CD4-positive, alpha-beta T cell treated with Interleukin-21 for 1 hour (primary cell): ENCODE results near the gene DNAJB13.
"Not testable (repeated sequence)": the region's sequence is repeated elsewhere in the genome, so short reads cannot be mapped to it uniquely, and the experiment has no call there.

ENCODE experiments used
- DNase-seq: peaks from one replicate; pipeline ENCODE4 v3.0.0-alpha.2; 2020

DNAJB13 gene

GRCh38 chr11:73978576-73979086 lies 27.8 kb downstream of the DNAJB13 start:
- DNase-seq = no peak

DNA sequence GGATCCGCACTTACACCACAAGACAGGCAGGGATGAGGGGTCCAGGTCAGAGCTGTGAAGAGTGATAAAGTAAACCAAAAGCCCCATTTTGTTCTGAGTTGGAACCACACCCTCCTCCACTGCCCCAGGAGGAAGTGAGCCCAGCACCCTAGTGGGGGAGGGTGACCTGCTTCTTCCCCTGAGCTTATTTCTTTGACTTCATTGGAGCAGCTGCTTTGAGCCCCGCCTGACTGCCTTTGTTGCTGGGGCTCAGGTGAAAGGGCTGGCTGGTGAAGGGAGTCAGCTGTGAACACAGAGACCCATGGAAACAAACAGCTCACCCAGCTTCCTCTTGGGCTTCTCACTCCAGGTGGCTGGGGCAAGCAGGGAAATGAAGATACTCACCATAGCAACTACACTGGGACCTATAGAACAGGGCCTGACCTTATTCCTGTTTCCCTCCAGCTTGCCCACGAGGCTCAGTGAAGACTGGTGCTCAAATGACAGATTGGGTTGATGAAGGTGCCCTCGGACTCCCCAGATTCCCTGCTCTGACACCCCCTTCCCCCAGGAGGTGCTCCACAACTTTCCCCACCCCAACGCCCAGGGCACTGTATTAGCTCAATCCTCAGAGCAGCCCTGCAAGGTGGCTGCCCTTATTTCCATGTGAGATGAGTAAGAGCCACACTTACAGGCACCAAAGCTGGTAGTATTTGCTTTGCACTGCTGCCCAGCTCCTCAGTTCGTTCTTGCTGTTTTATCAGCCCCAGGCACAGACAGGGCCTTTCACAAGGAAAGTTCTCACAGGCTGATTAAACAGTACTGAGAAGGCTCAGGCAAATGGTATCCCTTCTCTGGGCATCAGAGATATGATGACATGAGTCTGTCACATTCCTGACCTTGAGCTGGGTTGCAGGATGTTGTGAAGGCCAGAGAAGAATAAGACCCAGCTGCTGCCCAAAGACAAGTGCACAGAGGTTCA lies 29.5 kb downstream of the DNAJB13 start:
- peak; percentile 91 for DNase-seq

DNA sequence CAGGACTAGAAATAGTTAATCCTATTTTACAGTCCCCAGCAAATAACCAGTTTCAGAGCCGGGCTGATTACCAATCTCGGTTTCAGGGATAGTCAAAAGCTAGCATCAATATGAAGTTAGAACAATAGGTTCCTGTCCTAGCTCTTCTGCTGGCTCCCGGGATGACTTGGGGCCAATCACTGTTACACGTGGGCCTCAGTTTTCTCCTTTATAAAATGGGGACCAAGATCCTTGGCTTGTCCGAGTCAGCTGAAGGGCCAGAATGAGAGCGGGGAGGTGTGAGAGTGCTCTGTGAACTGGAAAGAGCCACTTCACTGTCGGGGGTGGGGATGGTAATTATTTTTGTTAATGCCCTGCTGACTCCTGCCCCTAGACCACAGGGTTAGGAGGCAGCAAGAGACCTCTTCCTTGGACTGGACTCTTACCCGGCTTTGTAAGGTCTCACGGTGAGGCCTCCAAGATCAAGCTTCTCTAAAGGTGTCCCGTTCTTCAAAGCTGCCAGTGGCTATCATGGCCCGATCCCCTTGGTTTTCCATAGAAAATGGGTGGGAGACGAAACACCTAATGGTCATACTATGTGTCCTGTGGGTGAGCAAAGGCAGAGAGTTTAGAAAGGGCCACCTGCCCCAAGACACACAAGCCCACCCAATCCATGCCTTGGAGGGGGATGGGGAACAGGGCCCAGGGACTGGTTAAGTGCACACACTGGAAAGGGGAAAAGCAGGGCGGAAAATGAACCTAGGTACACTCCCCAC lies 30.4 kb downstream of the DNAJB13 start:
- DNase-seq = no peak

DNA sequence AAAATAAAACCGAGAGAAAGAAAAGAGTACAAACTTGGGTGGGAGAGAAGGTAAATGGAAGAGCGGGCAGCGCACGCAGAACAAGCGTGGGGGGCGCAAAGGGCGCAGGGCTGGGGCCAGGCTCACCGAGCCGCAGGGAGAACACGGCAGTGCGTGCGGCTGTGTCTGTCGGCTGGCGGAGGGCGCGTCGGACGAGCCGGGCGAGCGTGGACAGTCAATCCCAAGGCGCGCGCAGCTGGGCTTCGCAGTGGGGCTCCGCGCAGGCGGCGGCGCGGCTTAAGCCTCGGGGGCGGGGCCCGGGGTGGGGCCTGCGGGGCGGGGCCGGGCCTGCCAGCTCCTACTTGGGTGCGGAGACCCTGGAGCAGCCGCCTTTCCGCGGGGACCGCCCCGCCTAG lies 31.8 kb downstream of the DNAJB13 start, which contains the start of gene UCP2:
UCP2 (minus strand) TSS at position 249 of the 395 bp plus-strand sequence. CDS start 4,465 bp downstream, outside the sequence.
- DNase-seq = peak; percentile 88

- DNase-seq = peak; percentile 96
These were observed 32.3 kb downstream of the DNAJB13 start for GRCh38 chr11:73982990-73983740.

DNA sequence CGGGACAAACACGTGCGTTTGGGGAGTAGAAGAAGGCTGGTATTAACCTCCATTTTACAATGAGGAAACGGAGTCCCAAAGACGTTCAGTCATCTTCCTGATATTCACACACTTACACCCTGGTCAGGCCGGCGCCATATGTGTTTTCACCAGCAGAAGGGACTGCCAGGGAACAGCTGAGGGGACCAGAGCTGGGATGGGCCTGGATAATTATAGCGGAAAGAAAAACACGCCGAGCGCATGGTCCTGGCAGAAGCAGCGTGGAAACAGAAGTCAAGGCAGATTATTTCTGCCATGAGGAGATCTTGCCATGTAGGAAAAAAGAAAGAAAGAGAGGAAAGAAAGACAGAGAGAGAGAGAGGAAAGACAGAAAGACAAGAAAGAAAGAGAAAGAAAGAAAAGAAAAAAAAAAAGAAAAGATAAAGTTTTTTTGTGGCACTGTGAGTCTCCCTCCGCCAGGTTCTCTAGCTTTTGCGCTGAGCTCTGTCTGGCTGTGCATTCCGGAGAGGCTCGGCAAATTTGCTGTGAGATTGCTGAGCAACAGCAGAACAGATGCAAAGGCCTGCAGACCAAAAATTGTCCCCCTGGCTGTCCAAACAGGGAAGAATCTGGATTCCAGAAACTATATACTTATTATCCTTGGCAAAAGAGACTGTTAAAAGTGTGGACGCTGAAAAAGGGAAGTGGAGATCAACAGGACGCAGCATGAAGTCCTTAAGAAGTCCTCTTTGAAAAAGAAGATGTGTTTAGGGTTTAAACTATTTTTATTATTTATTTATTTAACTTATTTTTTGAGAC lies 33.1 kb downstream of the DNAJB13 start:
- DNase-seq = no peak

GRCh38 chr11:73985661-73986060 lies 34.8 kb downstream of the DNAJB13 start:
- DNase-seq = not testable (repeated sequence)

DNA sequence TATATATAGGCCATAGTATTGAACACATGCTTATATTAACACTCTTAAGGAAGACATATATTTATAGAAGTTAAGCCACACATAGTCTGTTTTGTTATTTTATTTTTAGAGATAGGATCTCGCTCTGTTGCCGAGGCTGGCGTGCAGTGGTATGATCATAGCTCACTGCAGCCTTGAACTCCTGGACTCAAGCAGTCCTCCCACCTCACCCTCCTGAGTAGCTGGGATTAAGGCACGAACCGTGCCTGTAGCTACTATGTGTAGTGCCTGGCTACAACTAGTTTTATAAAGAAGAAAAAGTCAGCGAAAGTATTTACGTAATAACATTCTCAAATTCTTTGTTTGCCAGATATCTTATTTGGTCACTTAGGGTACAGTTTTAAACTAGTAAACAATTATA lies 37.4 kb downstream of the DNAJB13 start:
- no peak for DNase-seq

GRCh38 chr11:73989156-73989555 lies 38.3 kb downstream of the DNAJB13 start:
- DNase-seq = no peak

DNA sequence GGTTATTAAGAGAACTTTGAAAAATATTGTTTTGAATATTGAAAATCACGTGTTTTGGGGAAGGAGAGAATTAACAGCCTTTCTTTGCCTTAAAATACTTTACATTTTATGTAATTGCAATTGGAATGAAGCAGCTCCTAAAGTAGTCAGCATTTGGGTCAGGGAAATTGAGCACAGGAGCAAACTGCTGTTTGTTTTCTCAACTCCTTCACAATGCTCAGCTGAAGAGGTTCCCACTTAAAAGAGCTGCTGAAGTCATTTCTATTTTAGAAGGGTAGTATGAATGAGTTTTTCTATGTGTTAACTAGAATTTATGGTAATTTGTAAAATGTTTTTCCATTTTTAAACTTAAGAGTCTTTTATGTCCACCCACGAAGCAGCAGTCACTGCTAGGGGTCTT lies 39.9 kb downstream of the DNAJB13 start:
- DNase-seq = no peak

DNA sequence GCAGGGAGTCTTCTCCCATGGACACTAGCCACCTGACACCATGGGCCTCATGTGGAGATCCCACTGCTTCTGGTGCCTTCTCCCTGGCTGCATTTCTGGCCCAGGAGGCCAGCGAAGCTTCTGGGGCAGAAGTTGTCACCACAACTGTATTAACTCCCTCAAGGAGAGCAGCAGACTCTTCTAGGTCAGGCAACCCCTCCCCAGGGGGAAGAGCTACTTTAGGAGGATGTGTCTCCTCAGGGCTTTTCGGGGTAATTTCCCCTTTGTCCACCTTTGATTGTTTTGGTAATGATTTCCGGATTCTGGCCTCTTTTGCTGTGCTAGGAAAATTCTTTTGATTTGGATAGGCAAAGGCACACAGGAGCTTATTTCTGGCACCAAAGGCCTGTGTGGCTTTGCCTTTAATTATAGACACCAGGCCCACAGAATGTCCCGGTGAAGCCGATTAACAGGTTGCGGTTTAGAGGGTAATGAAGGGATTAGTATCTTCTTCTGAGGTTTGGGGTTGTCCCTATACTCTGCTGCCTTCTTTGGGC lies 40.7 kb downstream of the DNAJB13 start:
- peak; percentile 47 for DNase-seq

- peak; percentile 88 for DNase-seq
These were observed 44.4 kb downstream of the DNAJB13 start for GRCh38 chr11:73995247-73995646.

GRCh38 chr11:73995731-73996130 lies 44.9 kb downstream of the DNAJB13 start:
- DNase-seq = peak; percentile 83

DNA sequence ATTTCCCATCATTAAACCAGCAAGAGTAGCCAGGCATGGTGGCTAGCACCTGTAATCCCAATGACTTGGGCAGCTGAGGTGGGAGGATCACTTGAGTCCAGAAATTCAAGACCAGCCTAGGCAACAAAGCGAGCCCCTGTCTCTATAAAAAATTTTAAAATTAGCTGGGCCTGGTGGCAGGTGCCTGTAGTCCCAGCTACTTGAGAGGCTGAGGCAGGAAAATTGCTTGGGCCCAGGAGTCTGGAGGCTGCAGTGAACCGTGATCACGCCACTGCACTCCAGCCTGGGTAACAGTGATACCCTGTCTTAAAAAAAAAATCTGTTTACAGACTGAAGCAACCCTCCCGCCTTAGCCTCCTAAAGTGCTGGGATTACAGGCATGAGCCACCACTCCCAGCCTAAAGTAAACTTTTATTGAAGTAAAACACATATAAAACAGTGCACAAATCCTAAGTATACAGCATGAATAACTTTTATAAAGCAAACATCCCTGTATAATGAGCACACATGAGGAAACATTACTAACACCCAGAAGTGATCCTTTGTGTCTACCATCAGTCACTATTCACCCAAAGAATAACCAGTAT lies 45.4 kb downstream of the DNAJB13 start:
- no peak for DNase-seq

DNA sequence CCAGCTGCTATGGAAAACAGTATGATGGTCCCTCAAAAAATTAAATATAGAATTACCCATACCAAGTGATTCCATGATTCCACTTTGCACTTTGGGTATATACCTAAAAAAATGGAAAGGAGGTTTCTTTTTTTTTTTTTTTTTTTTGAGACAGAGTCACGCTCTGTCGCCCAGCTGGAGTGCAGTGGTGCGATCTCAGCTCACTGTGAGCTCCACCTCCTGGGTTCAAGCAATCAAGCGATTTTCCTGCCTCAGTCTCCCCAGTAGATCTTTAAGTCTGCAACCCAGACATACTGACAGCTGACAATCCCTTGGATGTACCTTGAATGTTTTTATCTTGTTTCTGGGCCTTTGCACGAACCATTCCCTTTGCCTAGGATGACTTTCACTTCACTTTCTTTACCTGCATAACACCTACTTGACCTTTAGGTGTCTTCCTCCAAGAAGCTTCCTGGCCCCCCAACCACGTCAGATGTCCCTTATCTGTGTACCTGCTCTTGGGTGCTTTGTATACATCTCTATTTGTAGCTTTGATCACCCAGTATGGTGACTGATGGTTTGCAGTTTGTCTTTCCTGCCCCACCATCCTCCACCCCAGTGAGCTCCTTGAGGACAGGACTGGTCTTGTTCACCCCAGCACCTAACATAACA lies 46.4 kb downstream of the DNAJB13 start:
- DNase-seq = no peak

- no peak for DNase-seq
These were observed 48.2 kb downstream of the DNAJB13 start for GRCh38 chr11:73998846-73999575.

DNA sequence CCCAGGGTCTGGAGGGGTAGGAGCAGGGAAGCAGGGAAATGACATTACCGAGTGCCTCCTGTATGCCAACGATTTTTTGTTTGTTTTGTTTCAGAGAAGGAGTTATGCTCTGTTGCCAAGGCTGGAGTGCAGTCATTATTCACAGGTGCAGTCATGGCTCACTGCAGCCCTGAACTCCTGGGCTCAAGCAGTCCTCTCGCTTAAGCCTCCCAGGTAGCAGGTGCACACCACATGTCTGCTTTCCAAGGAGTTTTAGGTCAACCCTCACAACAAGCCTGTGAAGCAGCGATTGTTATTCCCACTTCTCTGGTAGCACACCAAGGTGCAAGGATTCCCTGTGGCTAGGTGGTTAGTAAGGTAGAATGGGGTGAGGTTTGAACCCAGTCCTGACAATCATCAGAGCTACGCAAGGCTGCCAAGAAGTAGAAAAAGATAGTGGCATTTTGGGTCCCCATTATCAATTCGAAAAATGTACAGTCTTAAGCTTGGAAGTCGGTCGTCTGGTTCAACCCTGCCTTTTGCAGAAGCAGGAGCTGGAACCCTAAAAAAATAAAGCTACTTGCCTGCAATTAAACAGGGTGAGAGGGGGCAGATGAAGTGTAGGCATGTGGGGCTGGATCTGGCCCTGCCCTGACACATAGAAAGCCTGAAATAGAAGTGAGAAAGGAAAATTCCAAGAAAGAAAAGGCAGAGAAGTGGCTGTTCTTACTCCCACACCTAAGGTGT lies 48.9 kb downstream of the DNAJB13 start:
- DNase-seq = no peak

- DNase-seq = no peak
These were observed 49.7 kb downstream of the DNAJB13 start for GRCh38 chr11:74000307-74001133.
